Mesodermal cell (in vitro differentiated cells): ENCODE results near the gene CD2AP.

Experiments used
- H3K27ac ChIP-seq: 2 replicates; pipeline ENCODE4 v1.7.0; 2013; ENCODE audit warnings: mild to moderate bottlenecking, low read depth, low read length, moderate library complexity; ENCODE audit not compliant: severe bottlenecking
- H3K36me3 ChIP-seq: 2 replicates; pipeline ENCODE4 v1.7.1; 2013; ENCODE audit warnings: mild to moderate bottlenecking, low read length, moderate library complexity; ENCODE audit not compliant: control insufficient read depth, insufficient read depth
- H3K4me1 ChIP-seq: one replicate; pipeline ENCODE4 v1.7.1; 2013; ENCODE audit warnings: mild to moderate bottlenecking, low read length; ENCODE audit not compliant: insufficient read depth, control insufficient read depth, poor library complexity, severe bottlenecking
- H3K4me3 ChIP-seq: 2 replicates; pipeline ENCODE4 v1.7.0; 2013; ENCODE audit warnings: low read length, control low read depth, mild to moderate bottlenecking; ENCODE audit not compliant: insufficient read depth, poor library complexity, severe bottlenecking; ENCODE audit errors: extremely low read depth
- H3K9me3 ChIP-seq: 2 replicates; pipeline ENCODE4 v1.7.1; 2013; ENCODE audit warnings: mild to moderate bottlenecking, low read length, moderate library complexity; ENCODE audit not compliant: control insufficient read depth
- WGBS, 2 experiments: methylation state at CpG; one replicate each; pipeline ENCODE4 v1.1.5; 2013; ENCODE audit warnings: missing lambda C conversion rate in 2 of 2; ENCODE audit not compliant: insufficient coverage in 2 of 2; 5-methylcytosine and 5-hydroxymethylcytosine counted together

Gene CD2AP

GRCh38 chr6:47446669-47447330 lies 30.8 kb upstream of the CD2AP start:
- H3K27ac ChIP-seq: no peak overlapping the region
- WGBS, 2 experiments: 50 to 80% methylated on average over 1 of the region's 3 CpGs
- no peaks in the 10 kb centered on the region for H3K36me3 ChIP-seq
- H3K4me3 ChIP-seq: no peak overlapping the region
- no peaks in the 10 kb centered on the region for H3K9me3 ChIP-seq
- no peaks in the 10 kb centered on the region for H3K4me1 ChIP-seq

GRCh38 chr6:47447722-47448121 lies 29.9 kb upstream of the CD2AP start:
- Histone ChIP-seq H3K9me3 (no peaks in the 10 kb centered on the region), H3K36me3 (no peaks in the 10 kb centered on the region), H3K27ac (no peak overlapping the region), H3K4me1 (no peaks in the 10 kb centered on the region), H3K4me3 (no peak overlapping the region)
- no CpG with 5 or more reads among the region's 1 CpG for WGBS, 2 experiments

GRCh38 chr6:47451162-47451561 lies 26.4 kb upstream of the CD2AP start:
- 100% methylated on average over 1 to 2 of the region's 2 CpGs for WGBS, 2 experiments
- Histone ChIP-seq H3K36me3 (no peaks in the 10 kb centered on the region), H3K9me3 (no peaks in the 10 kb centered on the region), H3K27ac (no peak overlapping the region), H3K4me3 (no peak overlapping the region), H3K4me1 (no peaks in the 10 kb centered on the region)

- H3K4me3 ChIP-seq: no peak overlapping the region
- 100% methylated on average over 1 to 2 of the region's 2 CpGs for WGBS, 2 experiments
- no peaks in the 10 kb centered on the region for H3K36me3 ChIP-seq
- H3K4me1 ChIP-seq: no peaks in the 10 kb centered on the region
- H3K9me3 ChIP-seq: no peaks in the 10 kb centered on the region
- no peak overlapping the region for H3K27ac ChIP-seq
These were observed 24.7 kb upstream of the CD2AP start for GRCh38 chr6:47452899-47453298.

- H3K4me3 ChIP-seq: no peak overlapping the region
- H3K36me3 ChIP-seq: no peaks in the 10 kb centered on the region
- no peaks in the 10 kb centered on the region for H3K4me1 ChIP-seq
- WGBS, 2 experiments: 50 to 83% methylated on average over 1 to 3 of the region's 4 CpGs
- no peak overlapping the region for H3K27ac ChIP-seq
- H3K9me3 ChIP-seq: no peaks in the 10 kb centered on the region
These were observed 24.1 kb upstream of the CD2AP start for GRCh38 chr6:47453372-47453936.

- H3K4me3 ChIP-seq: no peak overlapping the region
- 93 to 96% methylated on average over 4 to 5 of the region's 6 CpGs for WGBS, 2 experiments
- H3K4me1 ChIP-seq: no peaks in the 10 kb centered on the region
- no peak overlapping the region for H3K27ac ChIP-seq
- H3K9me3 ChIP-seq: no peaks in the 10 kb centered on the region
- H3K36me3 ChIP-seq: no peaks in the 10 kb centered on the region
These were observed 22.7 kb upstream of the CD2AP start for GRCh38 chr6:47454713-47455396.

- Histone ChIP-seq H3K27ac (no peak overlapping the region), H3K9me3 (no peaks in the 10 kb centered on the region), H3K36me3 (no peaks in the 10 kb centered on the region), H3K4me3 (no peak overlapping the region), H3K4me1 (no peaks in the 10 kb centered on the region)
- WGBS, 2 experiments: 91 to 92% methylated on average over 2 of the region's 4 CpGs
These were observed 21.9 kb upstream of the CD2AP start for GRCh38 chr6:47455533-47456209.

- no peaks in the 10 kb centered on the region for H3K4me1 ChIP-seq
- H3K4me3 ChIP-seq: no peak overlapping the region
- no CpG with 5 or more reads among the region's 2 CpGs for WGBS, 2 experiments
These were observed 21.0 kb upstream of the CD2AP start for GRCh38 chr6:47456536-47456975.

GRCh38 chr6:47457370-47457769 lies 20.2 kb upstream of the CD2AP start:
- Histone ChIP-seq H3K36me3 (no peaks in the 10 kb centered on the region), H3K4me1 (no peaks in the 10 kb centered on the region), H3K9me3 (no peaks in the 10 kb centered on the region), H3K27ac (no peak overlapping the region), H3K4me3 (no peak overlapping the region)
- WGBS, 2 experiments: 73% methylated on average over 2 of the region's 2 CpGs; no CpG with 5 or more reads in 1 of the 2 experiments

More at GRCh38 chr6:47456536-47456975, 21.0 kb upstream of the CD2AP start:
- no peaks in the 10 kb centered on the region for H3K9me3 ChIP-seq
- no peak overlapping the region for H3K27ac ChIP-seq
- H3K36me3 ChIP-seq: no peaks in the 10 kb centered on the region

- Histone ChIP-seq H3K27ac (no peak overlapping the region), H3K4me3 (no peak overlapping the region), H3K9me3 (no peaks in the 10 kb centered on the region), H3K4me1 (no peaks in the 10 kb centered on the region), H3K36me3 (no peaks in the 10 kb centered on the region)
- no CpG with 5 or more reads among the region's 1 CpG for WGBS, 2 experiments
These were observed 13.5 kb upstream of the CD2AP start for GRCh38 chr6:47464052-47464451.
